Measurements from ENCODE around the gene DNAJC3. TPM values are rescaled to one million over a fixed set of nuclear protein-coding genes. Genes with fewer than 3 reads are reported as not detected.

Gene DNAJC3
- total and polyA plus RNA-seq, 2 of the 13 experiments (the other 11 are each of a cell fraction or from before 2014, with no cell fraction given) = 10.4 to 48.2 TPM

GRCh38 chr13:95763601-95764000 is 86.7 kb downstream of the DNAJC3 start:
- Histone ChIP-seq H2AFZ (ENCODE audit: low read length) (no peak overlapping the region), H4K20me1 (ENCODE audit: insufficient read depth, low read length) (no peaks in the 10 kb centered on the region), H3K4me1 (ENCODE audit: insufficient read depth, low read length) (no peaks in the 10 kb centered on the region), H3K27me3 (ENCODE audit: control insufficient read depth in 1 of 2, insufficient read depth in 2 of 2, low read length in 2 of 2) (no peaks in the 10 kb centered on the region), H3K9me3 (ENCODE audit: low read length) (no peaks in the 10 kb centered on the region), H3K36me3 (replicated peaks in 1 of 2; ENCODE audit: control insufficient read depth in 1 of 2, insufficient read depth in 2 of 2, low read length in 2 of 2) (peaks cover 4 to 42% of the 10 kb centered on the region in 2 experiments), H3K9ac (ENCODE audit: insufficient read depth, low read depth, low read length) (no peak overlapping the region), H3K79me2 (ENCODE audit: insufficient read depth, low read length) (no peaks in the 10 kb centered on the region), H3K27ac (ENCODE audit: extremely low read length, insufficient read depth, low read length) (no peak overlapping the region), H3K4me2 (ENCODE audit: low read depth, low read length) (no peak overlapping the region), H3K4me3 (replicated peaks in 1 of 3; ENCODE audit: insufficient read depth in 1 of 3, low read depth in 2 of 3, low read length in 3 of 3) (no peak overlapping the region)
- DNase-seq (ENCODE audit: low spot score) = no peak
- TSS peak; percentile 37 for BruUV-seq (replicated peaks)
- TF ChIP-seq KAT7 (CRISPR knock-in tag; IDR thresholded peaks at IDR 0.05; ENCODE audit: borderline replicate concordance) (no peak), XBP1 (CRISPR knock-in tag; IDR thresholded peaks at IDR 0.05) (no peak), NRL (CRISPR knock-in tag; IDR thresholded peaks at IDR 0.05; ENCODE audit: borderline replicate concordance) (no peak), ZBTB42 (CRISPR knock-in tag; IDR thresholded peaks at IDR 0.05) (no peak), ZNF75D (CRISPR knock-in tag; IDR thresholded peaks at IDR 0.05; ENCODE audit: borderline replicate concordance) (no peak), ZNF747 (CRISPR knock-in tag; IDR thresholded peaks at IDR 0.05; ENCODE audit: borderline replicate concordance) (no peak), ZSCAN30 (CRISPR knock-in tag; IDR thresholded peaks at IDR 0.05) (no peak), TBP (CRISPR knock-in tag; IDR thresholded peaks at IDR 0.05) (no peak), ZNF674 (CRISPR knock-in tag; IDR thresholded peaks at IDR 0.05; ENCODE audit: low read depth) (no peak), SNRNP70 (IDR thresholded peaks at IDR 0.05; ENCODE audit: low read depth, low read length) (no peak), ZSCAN20 (CRISPR knock-in tag; IDR thresholded peaks at IDR 0.05; ENCODE audit: borderline replicate concordance) (no peak), GTF2F1 (IDR thresholded peaks at IDR 0.05; ENCODE audit: low read length) (no peak), ZNF782 (CRISPR knock-in tag; IDR thresholded peaks at IDR 0.05; ENCODE audit: borderline replicate concordance) (no peak), ZKSCAN1 (IDR thresholded peaks at IDR 0.05; ENCODE audit: low read length) (no peak), ZNF792 (CRISPR knock-in tag; IDR thresholded peaks at IDR 0.05) (no peak), ZBTB26 (CRISPR knock-in tag; IDR thresholded peaks at IDR 0.05; ENCODE audit: borderline replicate concordance) (no peak)
- WGBS (ENCODE audit: low lambda C conversion rate) = 99% methylated on average over 4 of the region's 4 CpGs
- intact Hi-C loops (cut with micrococcal nuclease; ENCODE audit: unreplicated experiment) (no loop called here), in situ Hi-C loops (cut with HindIII; ENCODE audit: extremely low pct_ligation_motif_present, low pct_unique_long_range_greater_than_20kb) (no loop called here)
- no peak for FAIRE-seq
- POLR2A ChIA-PET = no interaction called here
- CTCF ChIA-PET (ENCODE audit: low intra/inter-chr PET ratio, low total read pairs) = no interaction called here
- no peak for ATAC-seq
